ENCODE measurements around the gene SLC35A3. TPM values are rescaled to one million over a fixed set of nuclear protein-coding genes. Genes with fewer than 3 reads are reported as not detected.

SLC35A3 gene
- total and polyA plus RNA-seq, 9 of the 15 experiments (the other 6 are each of a cell fraction or from before 2014, with no cell fraction given): 3.5 to 21.7 (median 13.2) TPM

- no peak for TF ChIP-seq EWSR1 (IDR thresholded peaks at IDR 0.05; ENCODE audit: borderline replicate concordance, low read depth, partially characterized antibody)
- peak; percentile 67 for TF ChIP-seq TBP (optimal IDR thresholded peaks at IDR 0.05; ENCODE audit: low read depth, low read length)
- peak; percentile 36; the same call in 1 of the 2 replicates for TF ChIP-seq PML (IDR thresholded peaks at IDR 0.05; ENCODE audit: low read length)
- no peak for TF ChIP-seq TFE3 (CRISPR knock-in tag; IDR thresholded peaks at IDR 0.05)
- TF ChIP-seq PHF8 (IDR thresholded peaks at IDR 0.05; ENCODE audit: borderline replicate concordance, low read length): peak; percentile 91; the same call in 1 of the 2 replicates
- TF ChIP-seq NONO (IDR thresholded peaks at IDR 0.05; ENCODE audit: low read depth in 2 of 2, low read length in 1 of 2): peak; percentile 24 to 72; a peak in 3 of 4 replicates
- no peak for TF ChIP-seq MEF2D (tag; conservative IDR thresholded peaks at IDR 0.05; ENCODE audit: low read depth)
- peak; percentile 73; the same call in 1 of the 2 replicates for TF ChIP-seq LCOR (CRISPR knock-in tag; IDR thresholded peaks at IDR 0.05)
- peak; percentile 33; the same call in 1 of the 2 replicates for TF ChIP-seq ETV5 (CRISPR knock-in tag; IDR thresholded peaks at IDR 0.05; ENCODE audit: low read depth)
- no peak for TF ChIP-seq XRCC3 (IDR thresholded peaks at IDR 0.05)
- TF ChIP-seq KLF1 (tag; IDR thresholded peaks at IDR 0.05): peak; percentile 62; the same call in 1 of the 2 replicates
- TF ChIP-seq ZNF584 (CRISPR knock-in tag; IDR thresholded peaks at IDR 0.05; ENCODE audit: low read depth): peak; percentile 33; the same call in 1 of the 2 replicates
- no peak for TF ChIP-seq HDGF (IDR thresholded peaks at IDR 0.05)
- peak; percentile 51; the same call in 1 of the 2 replicates for TF ChIP-seq ZBTB1 (CRISPR knock-in tag; IDR thresholded peaks at IDR 0.05; ENCODE audit: borderline replicate concordance, low read depth)
- peak; percentile 69 for TF ChIP-seq RBM22 (IDR thresholded peaks at IDR 0.05; ENCODE audit: low read depth, low read length, poor library complexity, severe bottlenecking)
- TF ChIP-seq SOX6 (IDR thresholded peaks at IDR 0.05): peak; percentile 27; the same call in 1 of the 2 replicates
- peak; percentile 31 for TF ChIP-seq PRDM10 (IDR thresholded peaks at IDR 0.05; ENCODE audit: partially characterized antibody)
- TF ChIP-seq SMARCC2 (IDR thresholded peaks at IDR 0.05; ENCODE audit: low read depth): no peak
- TF ChIP-seq ZC3H11A (IDR thresholded peaks at IDR 0.05; ENCODE audit: low read depth, low read length): peak; percentile 89; the same call in 1 of the 2 replicates
These were observed at the start of gene SLC35A3 (continued) for GRCh38 chr1:99969729-99970621.
